ENCODE results near the gene HOXC11.

Gene HOXC11

DNA sequence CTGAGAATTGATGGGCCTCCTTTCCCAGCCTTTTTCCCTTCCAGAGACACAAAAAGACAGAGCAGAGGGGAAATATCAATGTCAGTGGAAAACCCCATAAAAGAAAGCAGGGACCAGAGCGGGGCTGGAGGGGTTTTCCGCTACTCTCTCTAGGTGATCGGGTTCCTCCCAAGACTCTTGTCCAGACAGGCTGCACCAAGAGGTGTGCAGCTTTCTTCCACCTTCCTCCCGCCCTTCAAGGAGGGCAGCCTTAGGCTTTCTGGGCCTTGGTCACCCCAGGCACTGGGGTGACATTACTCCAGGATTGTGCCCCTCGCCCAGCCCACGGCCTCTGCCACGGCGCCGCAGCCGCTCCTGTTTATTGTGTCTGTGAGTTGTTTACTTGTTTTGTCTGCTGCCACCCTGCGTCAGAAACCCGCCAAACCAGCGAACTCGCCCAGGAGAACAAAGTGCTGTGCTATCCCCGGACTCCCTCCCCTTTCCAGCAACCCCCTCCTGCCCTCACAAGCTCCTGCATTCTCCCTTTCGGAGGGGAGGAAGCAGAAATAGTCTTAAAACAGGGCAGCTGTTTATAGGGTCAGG lies 48.6 kb downstream of the HOXC11 start:
- DNase-seq (ENCODE audit: low read depth in 2 of 2) = no peak

- no peak for DNase-seq (ENCODE audit: low read depth in 2 of 2)
These were observed 50.3 kb downstream of the HOXC11 start for GRCh38 chr12:54022960-54023884.

- DNase-seq (ENCODE audit: low read depth in 2 of 2) = no peak
These were observed 51.2 kb downstream of the HOXC11 start for GRCh38 chr12:54024127-54024526.

DNA sequence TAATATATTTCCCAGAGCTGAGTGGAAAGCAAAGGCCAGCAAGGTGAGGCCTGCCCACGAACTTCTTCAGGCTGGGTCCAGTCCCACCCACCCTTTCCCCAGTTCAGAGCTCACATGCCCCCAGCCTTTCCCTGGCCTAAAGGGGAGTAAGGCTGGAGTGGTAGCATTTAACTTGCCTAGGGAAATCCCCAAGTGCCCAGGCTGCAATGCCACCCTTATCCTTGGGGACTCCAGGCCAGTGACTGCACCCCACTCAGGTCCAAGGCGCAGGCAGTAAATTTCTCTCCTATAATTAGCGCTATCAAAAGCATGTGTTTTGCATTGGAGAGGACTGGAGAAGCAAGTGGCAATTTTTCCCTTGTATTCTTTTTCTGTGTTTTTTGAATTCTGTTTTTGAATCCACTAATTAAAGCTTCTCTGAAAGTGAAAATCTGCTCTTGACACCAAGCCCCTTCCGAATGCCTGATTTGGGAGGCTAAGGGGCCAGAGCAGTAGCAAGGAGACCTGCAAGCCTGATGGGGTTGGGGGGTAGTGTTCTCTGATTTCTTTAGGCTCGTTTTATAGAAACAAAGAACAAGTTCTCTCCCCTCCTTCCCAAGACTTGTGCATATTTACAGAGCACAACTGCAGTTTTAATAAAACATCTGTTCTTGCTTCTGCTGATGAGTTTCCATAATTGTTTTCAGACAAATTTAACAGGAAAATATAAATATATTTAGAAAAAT lies 51.8 kb downstream of the HOXC11 start:
- no peak for DNase-seq (ENCODE audit: low read depth in 2 of 2)

- no peak for DNase-seq (ENCODE audit: low read depth in 2 of 2)
These were observed 52.8 kb downstream of the HOXC11 start for GRCh38 chr12:54025499-54026405.

DNA sequence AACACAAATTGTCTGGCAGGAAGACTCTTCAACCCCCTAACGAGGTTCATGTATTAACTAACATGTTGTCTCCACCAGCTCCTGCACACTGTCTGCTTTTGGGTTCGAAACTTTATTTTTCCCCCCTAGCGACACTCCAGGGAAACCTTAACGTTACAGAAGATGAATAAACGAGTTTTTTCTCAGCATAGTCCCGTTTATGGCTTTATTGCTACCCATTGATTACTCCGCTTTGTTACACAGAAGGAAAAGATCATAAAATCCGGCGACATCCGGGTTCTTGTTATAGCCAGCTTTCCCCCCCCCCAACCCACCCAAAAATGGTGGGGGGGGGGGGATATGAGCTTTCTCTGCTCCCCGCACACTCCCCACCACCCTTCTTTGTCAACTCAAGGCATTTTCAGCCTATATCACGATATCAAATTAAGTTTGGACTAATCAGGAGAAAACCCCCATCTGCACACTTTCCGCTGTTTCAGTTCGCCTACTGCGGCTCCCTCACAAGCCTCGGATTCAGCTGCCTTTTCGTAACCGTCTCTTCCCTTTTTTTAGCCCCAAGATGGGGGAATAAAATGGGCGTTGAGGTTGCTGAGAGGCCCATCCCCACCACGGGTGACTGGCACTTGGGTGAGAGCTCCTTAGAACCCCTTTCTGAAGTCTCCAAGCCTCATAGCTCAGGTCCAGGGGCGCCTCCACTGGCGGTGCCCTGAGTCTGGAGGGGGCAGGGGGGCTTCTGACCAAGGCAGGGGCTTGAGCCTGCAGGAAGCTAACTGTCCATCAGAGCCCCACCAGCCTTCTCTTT lies 53.9 kb downstream of the HOXC11 start:
- DNase-seq (ENCODE audit: low read depth in 2 of 2) = no peak
